SK-N-SH treated with all-trans-retinoic acid at 6 μM for 48 hours (cell line): ENCODE results near the gene RERE.

ENCODE experiments used
- ATAC-seq: fragments of 200-7000 bp; cut with Tn5 transposase; 3 replicates; pipeline ENCODE4 v1.9.1; 2020; ENCODE audit warnings: mild to moderate bottlenecking, moderate library complexity
- ARNTL ChIP-seq: fragments of 450-650 bp; formaldehyde crosslinking; IDR thresholded peaks from 2 replicates; pipeline ENCODE4 v1.5.0; 2020; ENCODE audit warnings: low read depth, mild to moderate bottlenecking, moderate library complexity, borderline replicate concordance
- BACH2 ChIP-seq: fragments of 250-450 bp; sonication (Bioruptor Pico); IDR thresholded peaks from 2 replicates; pipeline ENCODE4 v1.9.0; 2021; ENCODE audit warnings: mild to moderate bottlenecking, borderline replicate concordance
- CREB5 ChIP-seq: fragments of 250-450 bp; sonication (Bioruptor Pico); IDR thresholded peaks from 2 replicates; pipeline ENCODE4 v1.5.1; 2020; ENCODE audit warnings: low read depth, mild to moderate bottlenecking, moderate library complexity
- CSDC2 ChIP-seq: fragments of 250-450 bp; sonication (Bioruptor Pico); IDR thresholded peaks from 2 replicates; pipeline ENCODE4 v1.5.0; 2020; ENCODE audit warnings: mild to moderate bottlenecking, moderate library complexity
- ESRRG ChIP-seq: fragments of 250-450 bp; sonication (Bioruptor Pico); IDR thresholded peaks from 2 replicates; pipeline ENCODE4 v1.6.1; 2021; ENCODE audit warnings: mild to moderate bottlenecking
- GLIS3 ChIP-seq: fragments of 250-450 bp; sonication (Bioruptor Pico); IDR thresholded peaks from 2 replicates; pipeline ENCODE4 v1.5.0; 2020; ENCODE audit warnings: mild to moderate bottlenecking, moderate library complexity
- ISL1 ChIP-seq: fragments of 250-450 bp; sonication (Bioruptor Pico); IDR thresholded peaks from 2 replicates; pipeline ENCODE4 v2.1.2; 2022; ENCODE audit warnings: mild to moderate bottlenecking, moderate library complexity
- OSR1 ChIP-seq: fragments of 250-450 bp; sonication (Bioruptor Pico); IDR thresholded peaks from 2 replicates; pipeline ENCODE4 v1.8.0; 2022; ENCODE audit warnings: moderate library complexity, mild to moderate bottlenecking, inconsistent platforms
- POU6F1 ChIP-seq: fragments of 250-450 bp; sonication (Bioruptor Pico); IDR thresholded peaks from 2 replicates; pipeline ENCODE4 v1.8.0; 2021; ENCODE audit warnings: low read depth, mild to moderate bottlenecking, moderate library complexity, borderline replicate concordance
- PPARA ChIP-seq: fragments of 250-450 bp; sonication (Bioruptor Pico); IDR thresholded peaks from 2 replicates; pipeline ENCODE4 v1.5.0; 2020; ENCODE audit warnings: mild to moderate bottlenecking, borderline replicate concordance
- RARB ChIP-seq: fragments of 250-450 bp; sonication (Bioruptor Pico); IDR thresholded peaks from 2 replicates; pipeline ENCODE4 v1.8.0; 2021; ENCODE audit warnings: mild to moderate bottlenecking, moderate library complexity
- SNAI2 ChIP-seq: fragments of 250-450 bp; sonication (Bioruptor Pico); IDR thresholded peaks from 2 replicates; pipeline ENCODE4 v1.5.0; 2020; ENCODE audit warnings: mild to moderate bottlenecking, moderate library complexity
- TCF4 ChIP-seq: fragments of 250-450 bp; sonication (Bioruptor Pico); IDR thresholded peaks from 2 replicates; pipeline ENCODE4 v1.8.0; 2021; ENCODE audit warnings: mild to moderate bottlenecking, moderate library complexity, borderline replicate concordance
- TOX ChIP-seq: fragments of 250-450 bp; sonication (Bioruptor Pico); IDR thresholded peaks from 2 replicates; pipeline ENCODE4 v1.8.0; 2021; ENCODE audit warnings: mild to moderate bottlenecking, moderate library complexity, borderline replicate concordance
- TSHZ2 ChIP-seq: fragments of 250-450 bp; sonication (Bioruptor Pico); IDR thresholded peaks from 2 replicates; pipeline ENCODE4 v1.5.0; 2020; ENCODE audit warnings: mild to moderate bottlenecking, moderate library complexity
- ZC3H10 ChIP-seq: fragments of 250-450 bp; sonication (Bioruptor Pico); IDR thresholded peaks from 2 replicates; pipeline ENCODE4 v1.5.1; 2021; ENCODE audit warnings: mild to moderate bottlenecking, moderate library complexity
- ZFP3 ChIP-seq: fragments of 250-450 bp; sonication (Bioruptor Pico); IDR thresholded peaks from 2 replicates; pipeline ENCODE4 v1.5.0; 2020; ENCODE audit warnings: mild to moderate bottlenecking, moderate library complexity
- ZFP30 ChIP-seq: fragments of 450-650 bp; formaldehyde crosslinking; IDR thresholded peaks from 2 replicates; pipeline ENCODE4 v1.5.0; 2022; ENCODE audit warnings: mild to moderate bottlenecking, moderate library complexity
- ZNF565 ChIP-seq: fragments of 450-650 bp; formaldehyde crosslinking; conservative IDR thresholded peaks from 2 replicates; pipeline ENCODE4 v1.5.0; 2020; ENCODE audit warnings: low read depth, mild to moderate bottlenecking, moderate library complexity
- ZNF8 ChIP-seq: fragments of 450-650 bp; formaldehyde crosslinking; IDR thresholded peaks from 2 replicates; pipeline ENCODE4 v1.5.0; 2020; ENCODE audit warnings: mild to moderate bottlenecking, moderate library complexity
- TF ChIP-seq, protein P1 (sequence below): fragments of 250-450 bp; sonication (Bioruptor Pico); IDR thresholded peaks from 2 replicates; pipeline ENCODE4 v1.8.0; 2020; ENCODE audit warnings: mild to moderate bottlenecking, moderate library complexity, borderline replicate concordance
- TF ChIP-seq, protein P2 (sequence below): fragments of 250-450 bp; sonication (Bioruptor Pico); IDR thresholded peaks from 2 replicates; pipeline ENCODE4 v1.5.1; 2021; ENCODE audit warnings: mild to moderate bottlenecking, moderate library complexity

RERE gene

GRCh38 chr1:8677782-8678181, 139.7 kb downstream of the RERE start:
- no peak for ATAC-seq
- TF ChIP-seq ZC3H10 (no peak), ZNF8 (no peak), SNAI2 (CRISPR knock-in tag) (no peak), ARNTL (CRISPR knock-in tag) (no peak), PPARA (CRISPR knock-in tag) (no peak), RARB (CRISPR knock-in tag) (no peak), ZFP3 (no peak), BACH2 (CRISPR knock-in tag) (no peak), TSHZ2 (CRISPR knock-in tag) (no peak), TCF4 (CRISPR knock-in tag) (no peak), TOX (CRISPR knock-in tag) (no peak), CREB5 (no peak), CSDC2 (CRISPR knock-in tag) (no peak)
- TF ChIP-seq, protein P1, sequence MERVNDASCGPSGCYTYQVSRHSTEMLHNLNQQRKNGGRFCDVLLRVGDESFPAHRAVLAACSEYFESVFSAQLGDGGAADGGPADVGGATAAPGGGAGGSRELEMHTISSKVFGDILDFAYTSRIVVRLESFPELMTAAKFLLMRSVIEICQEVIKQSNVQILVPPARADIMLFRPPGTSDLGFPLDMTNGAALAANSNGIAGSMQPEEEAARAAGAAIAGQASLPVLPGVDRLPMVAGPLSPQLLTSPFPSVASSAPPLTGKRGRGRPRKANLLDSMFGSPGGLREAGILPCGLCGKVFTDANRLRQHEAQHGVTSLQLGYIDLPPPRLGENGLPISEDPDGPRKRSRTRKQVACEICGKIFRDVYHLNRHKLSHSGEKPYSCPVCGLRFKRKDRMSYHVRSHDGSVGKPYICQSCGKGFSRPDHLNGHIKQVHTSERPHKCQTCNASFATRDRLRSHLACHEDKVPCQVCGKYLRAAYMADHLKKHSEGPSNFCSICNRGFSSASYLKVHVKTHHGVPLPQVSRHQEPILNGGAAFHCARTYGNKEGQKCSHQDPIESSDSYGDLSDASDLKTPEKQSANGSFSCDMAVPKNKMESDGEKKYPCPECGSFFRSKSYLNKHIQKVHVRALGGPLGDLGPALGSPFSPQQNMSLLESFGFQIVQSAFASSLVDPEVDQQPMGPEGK (CRISPR knock-in tag) = no peak

- no peak for ATAC-seq
- TF ChIP-seq RARB (CRISPR knock-in tag) (no peak), ISL1 (CRISPR knock-in tag) (no peak), TOX (CRISPR knock-in tag) (no peak), PPARA (CRISPR knock-in tag) (no peak), ARNTL (CRISPR knock-in tag) (no peak), CSDC2 (CRISPR knock-in tag) (no peak), BACH2 (CRISPR knock-in tag) (no peak), TSHZ2 (CRISPR knock-in tag) (no peak), ZFP30 (CRISPR knock-in tag) (no peak), ESRRG (CRISPR knock-in tag) (no peak), ZNF8 (no peak), OSR1 (CRISPR knock-in tag) (no peak), GLIS3 (CRISPR knock-in tag) (no peak), ZNF565 (CRISPR knock-in tag) (no peak), CREB5 (no peak), POU6F1 (CRISPR knock-in tag) (no peak)
- TF ChIP-seq, protein P2, sequence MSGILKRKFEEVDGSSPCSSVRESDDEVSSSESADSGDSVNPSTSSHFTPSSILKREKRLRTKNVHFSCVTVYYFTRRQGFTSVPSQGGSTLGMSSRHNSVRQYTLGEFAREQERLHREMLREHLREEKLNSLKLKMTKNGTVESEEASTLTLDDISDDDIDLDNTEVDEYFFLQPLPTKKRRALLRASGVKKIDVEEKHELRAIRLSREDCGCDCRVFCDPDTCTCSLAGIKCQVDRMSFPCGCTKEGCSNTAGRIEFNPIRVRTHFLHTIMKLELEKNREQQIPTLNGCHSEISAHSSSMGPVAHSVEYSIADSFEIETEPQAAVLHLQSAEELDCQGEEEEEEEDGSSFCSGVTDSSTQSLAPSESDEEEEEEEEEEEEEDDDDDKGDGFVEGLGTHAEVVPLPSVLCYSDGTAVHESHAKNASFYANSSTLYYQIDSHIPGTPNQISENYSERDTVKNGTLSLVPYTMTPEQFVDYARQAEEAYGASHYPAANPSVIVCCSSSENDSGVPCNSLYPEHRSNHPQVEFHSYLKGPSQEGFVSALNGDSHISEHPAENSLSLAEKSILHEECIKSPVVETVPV (CRISPR knock-in tag) = no peak
- TF ChIP-seq, protein P1 (CRISPR knock-in tag) = no peak
These were observed 140.6 kb downstream of the RERE start for GRCh38 chr1:8676813-8677212.
